Epithelial cell of proximal tubule (primary cell): Measurements from ENCODE around the gene SCARB1. TPM values are rescaled to one million over a fixed set of nuclear protein-coding genes. Genes with fewer than 3 reads are reported as not detected.

Experiments used
- DNase-seq: peaks from one replicate; pipeline ENCODE4 v3.0.0-alpha.2; 2011; ENCODE audit warnings: low read depth
- H3K4me3 ChIP-seq: 2 replicates; pipeline ENCODE4 v1.5.1; 2011; ENCODE audit warnings: low read depth, mild to moderate bottlenecking, low read length
- total RNA-seq: library from RNA; depleted of rRNA; stranded (reverse); fragments of >200 nt; gene quantifications from 2 replicates; pipeline ENCODE4 v1.2.3, GENCODE V29; 2015
- TF ChIP-seq, protein P1 (sequence below): conservative IDR thresholded peaks from 2 replicates; pipeline ENCODE4 v1.5.1; 2012; ENCODE audit warnings: low read depth, mild to moderate bottlenecking, low read length

Gene SCARB1
- total RNA-seq, 1 donor from 2014 or later: 21.9 TPM

DNA sequence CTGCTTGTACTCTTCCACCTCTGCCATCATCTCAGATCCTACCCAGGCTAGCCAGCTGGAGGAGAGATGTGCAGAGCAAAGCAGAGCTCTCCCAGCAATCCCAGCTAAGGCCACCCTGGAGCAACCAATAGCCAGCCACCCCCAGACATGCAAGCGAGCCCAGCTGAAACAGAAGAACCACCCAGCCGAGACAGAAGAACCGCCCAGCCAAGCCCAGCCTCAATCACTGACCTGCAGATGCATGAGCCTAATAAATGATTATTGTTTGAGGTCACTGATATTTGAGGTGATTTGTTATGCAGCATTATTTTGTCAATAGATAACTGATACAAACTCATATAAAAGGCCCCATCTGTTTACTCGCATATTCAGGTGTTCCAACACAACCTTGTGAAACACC lies 106.3 kb downstream of the SCARB1 start:
- no peak overlapping the region for H3K4me3 ChIP-seq
- TF ChIP-seq, protein P1, sequence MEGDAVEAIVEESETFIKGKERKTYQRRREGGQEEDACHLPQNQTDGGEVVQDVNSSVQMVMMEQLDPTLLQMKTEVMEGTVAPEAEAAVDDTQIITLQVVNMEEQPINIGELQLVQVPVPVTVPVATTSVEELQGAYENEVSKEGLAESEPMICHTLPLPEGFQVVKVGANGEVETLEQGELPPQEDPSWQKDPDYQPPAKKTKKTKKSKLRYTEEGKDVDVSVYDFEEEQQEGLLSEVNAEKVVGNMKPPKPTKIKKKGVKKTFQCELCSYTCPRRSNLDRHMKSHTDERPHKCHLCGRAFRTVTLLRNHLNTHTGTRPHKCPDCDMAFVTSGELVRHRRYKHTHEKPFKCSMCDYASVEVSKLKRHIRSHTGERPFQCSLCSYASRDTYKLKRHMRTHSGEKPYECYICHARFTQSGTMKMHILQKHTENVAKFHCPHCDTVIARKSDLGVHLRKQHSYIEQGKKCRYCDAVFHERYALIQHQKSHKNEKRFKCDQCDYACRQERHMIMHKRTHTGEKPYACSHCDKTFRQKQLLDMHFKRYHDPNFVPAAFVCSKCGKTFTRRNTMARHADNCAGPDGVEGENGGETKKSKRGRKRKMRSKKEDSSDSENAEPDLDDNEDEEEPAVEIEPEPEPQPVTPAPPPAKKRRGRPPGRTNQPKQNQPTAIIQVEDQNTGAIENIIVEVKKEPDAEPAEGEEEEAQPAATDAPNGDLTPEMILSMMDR: no peak
- DNase-seq: no peak

DNA sequence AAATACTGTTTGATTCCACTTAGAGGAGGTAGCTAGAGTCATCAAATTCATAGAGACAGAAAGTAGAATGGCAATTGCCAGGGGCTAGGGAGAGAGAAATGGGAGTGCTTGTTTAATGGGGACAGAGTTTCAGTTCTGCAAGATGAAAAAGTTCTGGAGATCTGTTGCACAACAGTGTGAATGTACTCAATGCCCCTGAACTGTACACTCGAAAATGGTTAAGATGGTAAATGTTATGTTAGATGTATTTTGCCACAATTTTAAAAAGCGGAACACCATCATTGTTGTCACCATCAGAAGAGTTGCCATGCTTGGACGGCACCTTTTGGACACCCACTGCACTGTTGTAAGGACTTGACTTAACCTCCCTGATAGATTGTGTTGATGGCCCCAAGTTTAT lies 106.9 kb downstream of the SCARB1 start:
- no peak for DNase-seq

DNA sequence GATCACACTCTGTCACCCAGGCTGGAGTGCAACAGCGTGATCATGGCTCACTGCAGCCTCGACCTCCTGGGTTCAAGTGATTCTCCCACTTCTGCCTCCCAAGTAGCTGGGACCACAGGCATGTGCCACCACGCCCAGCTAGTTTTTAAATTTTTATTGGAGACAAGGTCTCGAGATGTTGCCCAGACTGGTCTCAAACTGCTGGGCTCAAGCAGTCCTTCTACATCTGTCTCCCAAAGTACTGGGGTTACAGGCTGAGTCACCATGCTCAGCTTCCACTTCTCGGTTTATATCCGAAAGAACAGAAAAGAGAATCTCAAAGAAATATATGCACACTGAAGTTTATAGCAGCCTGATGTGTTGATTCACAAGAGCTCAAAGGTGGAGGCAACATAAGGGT lies 107.5 kb downstream of the SCARB1 start:
- TF ChIP-seq, protein P1: no peak
- DNase-seq: no peak
- no peak overlapping the region for H3K4me3 ChIP-seq

More for the DNA sequence above, 106.9 kb downstream of the SCARB1 start:
- no peak overlapping the region for H3K4me3 ChIP-seq
- TF ChIP-seq, protein P1: no peak

DNA sequence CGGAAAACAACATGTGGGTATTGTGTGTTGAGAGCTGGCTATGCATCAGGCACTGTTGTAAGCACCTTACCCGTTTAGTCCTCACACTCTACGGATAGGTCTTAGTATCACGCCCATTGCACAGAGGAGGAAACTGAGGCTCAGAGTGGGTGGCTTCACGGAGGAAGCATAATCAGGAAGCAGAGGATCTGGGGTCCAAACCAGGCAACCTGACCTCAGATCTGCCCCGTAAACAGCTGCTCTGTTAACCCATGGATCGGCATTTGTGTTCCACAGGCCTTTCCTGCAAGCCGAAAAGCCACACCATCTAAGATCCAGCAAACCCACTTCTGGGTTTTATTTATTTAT lies 107.9 kb downstream of the SCARB1 start:
- no peak overlapping the region for H3K4me3 ChIP-seq
- no peak for DNase-seq
- TF ChIP-seq, protein P1: no peak

DNA sequence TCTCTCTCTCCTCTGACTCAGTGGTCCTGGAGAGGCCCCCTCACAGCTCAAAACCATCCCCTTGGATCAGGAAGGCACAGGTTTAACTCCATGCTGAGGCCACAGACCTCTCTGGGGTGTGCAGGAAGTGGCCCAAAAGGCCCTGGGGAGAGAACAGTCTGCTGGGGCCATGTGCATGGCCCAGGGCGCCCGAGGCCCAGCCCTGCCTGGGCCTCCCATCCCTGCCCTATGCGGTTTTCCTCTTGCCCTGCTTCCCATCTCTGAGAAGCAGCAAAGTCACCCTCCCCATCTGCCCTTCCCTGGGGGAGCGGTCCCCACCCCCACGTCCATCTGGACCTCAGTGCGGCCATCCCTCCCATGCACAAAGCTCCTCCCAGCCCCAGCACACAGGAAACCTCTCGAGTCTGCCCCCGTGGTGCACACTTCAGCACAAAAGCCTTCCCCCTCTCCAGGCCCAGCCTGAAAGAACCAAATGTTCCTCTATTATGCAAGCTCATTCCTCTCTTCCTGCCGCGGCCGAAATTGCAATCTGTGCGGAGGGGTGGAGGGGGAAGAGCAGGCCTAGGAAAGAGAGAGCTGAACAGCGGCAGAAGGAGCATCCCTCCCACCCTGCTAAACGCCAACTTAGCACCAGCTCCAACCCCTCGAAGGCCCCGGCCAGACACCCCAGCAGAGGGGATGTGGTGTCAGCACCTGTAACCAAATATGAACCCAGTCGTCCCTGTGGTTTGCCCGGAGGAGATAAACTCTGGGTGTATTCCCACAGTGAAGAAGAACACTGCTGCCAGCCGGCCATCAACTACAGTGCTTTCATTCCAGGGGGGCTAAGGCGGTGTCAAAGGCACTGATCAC lies 108.5 kb downstream of the SCARB1 start:
- H3K4me3 ChIP-seq: no peak overlapping the region
- TF ChIP-seq, protein P1: no peak
- DNase-seq: no peak

DNA sequence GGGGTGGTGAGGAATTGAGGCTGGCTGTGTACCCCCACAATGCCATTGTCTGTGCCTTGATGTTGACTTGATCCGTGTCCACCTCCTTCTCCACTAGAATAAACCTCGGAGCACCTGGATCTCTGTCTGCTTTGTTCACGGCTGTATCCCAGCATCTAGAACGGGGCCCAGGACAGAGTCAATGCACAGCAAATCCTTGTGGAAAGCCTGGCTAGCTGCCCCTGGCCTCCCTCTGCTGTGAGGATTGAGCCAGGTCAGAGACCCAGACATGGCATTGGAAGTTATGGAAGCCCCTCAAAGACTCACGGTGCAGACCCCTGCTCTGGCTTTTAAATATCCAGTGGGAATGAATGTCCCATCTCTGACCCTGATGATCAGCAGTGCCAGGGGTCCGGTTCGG lies 109.2 kb downstream of the SCARB1 start:
- TF ChIP-seq, protein P1: no peak
- no peak for DNase-seq

DNA sequence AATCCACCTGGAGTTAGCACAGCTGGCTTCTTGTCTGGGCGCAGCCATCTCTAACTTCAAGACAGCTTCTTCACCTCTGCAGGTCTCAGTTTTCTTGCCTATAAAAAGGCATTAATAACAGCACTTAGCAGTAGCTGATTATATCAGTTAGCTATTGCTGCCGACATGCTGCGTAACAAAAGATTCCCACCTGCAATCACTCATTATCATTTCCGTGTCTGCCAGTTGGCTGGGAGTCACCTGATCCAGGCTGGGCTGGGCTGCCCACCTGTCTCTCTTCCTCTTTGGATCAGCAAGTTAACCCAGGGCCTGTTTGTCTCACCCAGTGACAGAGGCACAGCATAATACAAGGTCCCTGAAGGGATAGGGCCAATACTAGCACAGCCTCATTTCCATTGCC lies 109.7 kb downstream of the SCARB1 start:
- H3K4me3 ChIP-seq: no peak overlapping the region
- TF ChIP-seq, protein P1: no peak
- DNase-seq: no peak

More for the DNA sequence above, 109.2 kb downstream of the SCARB1 start:
- H3K4me3 ChIP-seq: no peak overlapping the region
